ACC112 (cell line): ENCODE measurements around the gene AK1.
A peak's percentile ranks its signal among the peaks of the same experiment; 100 is the strongest.

Source experiments
- H2AFZ ChIP-seq: fragments of 200-600 bp; sonication (generic); one replicate; pipeline ENCODE4 v1.6.0; 2017; ENCODE audit warnings: antibody characterized with exemption, low read length; ENCODE audit not compliant: unreplicated experiment
- H3K27ac ChIP-seq: fragments of 200-600 bp; sonication (generic); 2 replicates; pipeline ENCODE4 v1.5.1; 2014; ENCODE audit warnings: low read depth, mild to moderate bottlenecking, antibody characterized with exemption, low read length, moderate library complexity
- H3K27me3 ChIP-seq: fragments of 200-600 bp; sonication (generic); 2 replicates; pipeline ENCODE4 v1.6.1; 2014; ENCODE audit warnings: mild to moderate bottlenecking, antibody characterized with exemption, low read length, moderate library complexity, mixed read lengths; ENCODE audit not compliant: insufficient read depth
- H3K36me3 ChIP-seq: fragments of 200-600 bp; sonication (generic); 2 replicates; pipeline ENCODE4 v1.6.1; 2016; ENCODE audit warnings: mild to moderate bottlenecking, antibody characterized with exemption, low read length, moderate library complexity, mixed read lengths; ENCODE audit not compliant: insufficient read depth
- H3K4me1 ChIP-seq: fragments of 200-600 bp; sonication (generic); one replicate; pipeline ENCODE4 v1.6.1; 2016; ENCODE audit warnings: low read length, mixed read lengths; ENCODE audit not compliant: insufficient read depth, unreplicated experiment, control insufficient read depth
- H3K4me3 ChIP-seq: fragments of 200-600 bp; sonication (generic); 2 replicates; pipeline ENCODE4 v1.5.1; 2014; ENCODE audit warnings: mild to moderate bottlenecking, low read depth, low read length
- H3K79me2 ChIP-seq: fragments of 200-600 bp; sonication (generic); one replicate; pipeline ENCODE4 v1.6.0; 2016; ENCODE audit warnings: low read length; ENCODE audit not compliant: control insufficient read depth, unreplicated experiment, insufficient read depth

The AK1 gene

GRCh38 chr9:127828262-127829031, 49.0 kb downstream of the AK1 start:
- no peak overlapping the region for H3K4me3 ChIP-seq
- no peak overlapping the region for H2AFZ ChIP-seq
- peak overlapping the region; percentile 56 for H3K27ac ChIP-seq
- H3K4me1 ChIP-seq: peaks cover 34% of the 10 kb centered on the region
- H3K79me2 ChIP-seq: peaks cover 37% of the 10 kb centered on the region
- no peaks in the 10 kb centered on the region for H3K27me3 ChIP-seq
- peaks cover 28% of the 10 kb centered on the region for H3K36me3 ChIP-seq

- no peak overlapping the region for H2AFZ ChIP-seq
- peaks cover 26% of the 10 kb centered on the region for H3K79me2 ChIP-seq
- H3K4me1 ChIP-seq: peaks cover 27% of the 10 kb centered on the region
- peaks cover 25% of the 10 kb centered on the region for H3K36me3 ChIP-seq
- H3K27ac ChIP-seq: no peak overlapping the region
- no peaks in the 10 kb centered on the region for H3K27me3 ChIP-seq
- no peak overlapping the region for H3K4me3 ChIP-seq
These were observed 51.1 kb downstream of the AK1 start for GRCh38 chr9:127826253-127826913.

GRCh38 chr9:127825319-127826051, 52.0 kb downstream of the AK1 start:
- Histone ChIP-seq H2AFZ (no peak overlapping the region), H3K27ac (no peak overlapping the region), H3K4me3 (no peak overlapping the region), H3K27me3 (no peaks in the 10 kb centered on the region), H3K36me3 (peaks cover 24% of the 10 kb centered on the region), H3K79me2 (peaks cover 26% of the 10 kb centered on the region), H3K4me1 (peaks cover 27% of the 10 kb centered on the region)

GRCh38 chr9:127822108-127822507, 55.4 kb downstream of the AK1 start:
- no peak overlapping the region for H3K27ac ChIP-seq
- peaks cover 8% of the 10 kb centered on the region for H3K4me1 ChIP-seq
- peaks cover 14% of the 10 kb centered on the region for H3K79me2 ChIP-seq
- H2AFZ ChIP-seq: no peak overlapping the region
- H3K4me3 ChIP-seq: no peak overlapping the region
- peaks cover 22% of the 10 kb centered on the region for H3K36me3 ChIP-seq
- H3K27me3 ChIP-seq: no peaks in the 10 kb centered on the region

- Histone ChIP-seq H3K27me3 (no peaks in the 10 kb centered on the region), H3K36me3 (peaks cover 21% of the 10 kb centered on the region), H3K4me1 (no peaks in the 10 kb centered on the region), H3K4me3 (no peak overlapping the region), H3K27ac (no peak overlapping the region), H3K79me2 (peaks cover 3% of the 10 kb centered on the region), H2AFZ (no peak overlapping the region)
These were observed 58.9 kb downstream of the AK1 start for GRCh38 chr9:127818574-127818973.

GRCh38 chr9:127817881-127818434, 59.5 kb downstream of the AK1 start:
- Histone ChIP-seq H3K79me2 (peaks cover 3% of the 10 kb centered on the region), H3K27ac (no peak overlapping the region), H3K4me3 (no peak overlapping the region), H3K4me1 (no peaks in the 10 kb centered on the region), H3K36me3 (peaks cover 21% of the 10 kb centered on the region), H3K27me3 (no peaks in the 10 kb centered on the region), H2AFZ (no peak overlapping the region)

- Histone ChIP-seq H3K27me3 (no peaks in the 10 kb centered on the region), H2AFZ (no peak overlapping the region), H3K4me1 (no peaks in the 10 kb centered on the region), H3K27ac (no peak overlapping the region; the same call in 1 of the 2 replicates), H3K4me3 (no peak overlapping the region), H3K79me2 (peaks cover 3% of the 10 kb centered on the region), H3K36me3 (peaks cover 21% of the 10 kb centered on the region; the same call in 1 of the 2 replicates)
These were observed 60.7 kb downstream of the AK1 start for GRCh38 chr9:127816728-127817127.
